Glomerular endothelial cell (primary cell): ENCODE measurements around the gene IKBKG. TPM values are rescaled to one million over a fixed set of nuclear protein-coding genes. Genes with fewer than 3 reads are reported as not detected.
"Not testable (repeated sequence)": the region's sequence is repeated elsewhere in the genome, so short reads cannot be mapped to it uniquely, and the experiment has no call there.

ENCODE experiments used
- DNase-seq: peaks from one replicate; pipeline ENCODE4 v3.0.0-alpha.2; 2011; ENCODE audit warnings: low read depth, low spot score; ENCODE audit errors: extremely low read depth
- total RNA-seq: library from RNA; depleted of rRNA; stranded (reverse); fragments of >200 nt; gene quantifications from 2 replicates; pipeline ENCODE4 v1.2.3, GENCODE V29; 2015

IKBKG gene
- total RNA-seq, 1 donor from 2014 or later: 18.8 TPM

DNA sequence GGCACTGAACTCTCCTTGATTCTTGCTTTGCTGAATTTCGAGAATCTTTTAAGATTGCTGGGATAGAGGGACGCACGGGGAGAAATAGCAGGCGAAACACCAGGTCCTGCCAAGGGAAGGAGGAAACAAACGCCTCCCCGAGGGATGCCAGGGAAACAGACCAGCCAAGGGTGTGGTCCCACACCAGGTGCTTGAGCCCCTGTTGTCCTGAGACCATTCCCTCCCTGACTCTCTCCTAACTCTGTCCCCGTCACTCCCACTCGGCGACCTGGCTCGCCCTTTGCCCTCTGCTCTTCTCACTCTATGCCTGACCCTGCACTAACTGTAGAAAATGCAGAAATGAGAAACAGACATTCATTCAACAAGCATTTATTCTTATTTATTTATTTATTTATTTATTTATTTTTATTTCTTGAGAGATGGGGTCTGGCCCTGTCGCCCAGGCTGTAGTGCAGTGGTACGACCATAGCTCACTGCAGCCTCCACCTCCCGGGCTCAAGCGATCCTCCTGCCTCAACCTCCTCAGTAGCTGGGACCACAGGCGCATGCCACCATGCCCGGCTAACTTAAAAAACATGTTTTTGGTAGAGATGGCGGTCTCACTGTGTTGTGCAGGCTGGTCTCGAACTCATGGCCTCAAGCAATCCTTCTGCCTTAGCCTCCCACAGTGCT is 55.5 kb downstream of the IKBKG start:
- DNase-seq: no peak

DNA sequence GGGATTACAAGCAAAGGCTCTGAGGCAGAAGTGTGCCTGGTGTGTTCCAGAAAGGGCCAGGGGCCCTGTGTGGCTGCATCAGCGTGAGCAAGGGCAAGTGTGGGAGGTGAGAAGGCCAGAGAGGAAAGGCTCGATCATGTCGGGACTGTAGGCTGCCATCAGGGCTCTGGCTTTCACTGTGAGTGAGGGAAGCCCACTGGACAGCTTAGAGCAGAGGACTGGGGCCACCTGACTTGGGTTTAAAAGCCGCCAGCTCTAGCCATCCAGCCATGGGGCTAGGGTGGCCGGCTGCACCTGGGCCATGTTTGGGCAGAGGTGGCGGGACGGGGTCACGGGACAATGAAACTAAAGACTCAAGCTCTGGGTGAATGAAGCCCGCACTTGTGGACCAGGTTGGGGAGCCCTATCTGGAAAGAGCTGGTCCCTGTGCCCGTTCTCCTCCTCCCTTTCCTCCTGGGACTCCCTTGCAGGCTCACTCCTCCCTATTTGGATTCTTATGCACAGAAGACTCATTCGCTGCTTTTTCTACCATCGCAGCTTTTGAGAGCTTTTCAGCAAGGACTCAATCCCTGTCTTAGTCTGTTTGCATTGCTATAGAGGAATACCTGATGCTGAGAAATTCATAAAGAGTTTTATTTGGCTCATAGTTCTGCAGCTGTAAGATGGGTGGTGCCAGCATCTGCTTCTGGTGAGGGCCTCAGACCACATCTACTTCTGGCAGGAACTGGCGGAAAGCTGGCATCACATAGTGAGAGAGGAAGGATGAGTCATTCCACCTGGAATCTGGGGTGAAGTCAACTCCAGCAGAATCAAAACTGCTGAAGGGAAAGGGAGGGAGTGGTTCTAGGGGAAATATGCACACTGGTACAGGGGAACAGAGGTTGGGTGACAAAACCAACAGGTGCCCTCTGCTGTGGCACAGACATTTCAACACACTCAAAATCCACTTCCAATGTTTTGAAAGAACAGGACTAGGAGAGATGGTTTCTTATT is 56.3 kb downstream of the IKBKG start:
- no peak for DNase-seq

DNA sequence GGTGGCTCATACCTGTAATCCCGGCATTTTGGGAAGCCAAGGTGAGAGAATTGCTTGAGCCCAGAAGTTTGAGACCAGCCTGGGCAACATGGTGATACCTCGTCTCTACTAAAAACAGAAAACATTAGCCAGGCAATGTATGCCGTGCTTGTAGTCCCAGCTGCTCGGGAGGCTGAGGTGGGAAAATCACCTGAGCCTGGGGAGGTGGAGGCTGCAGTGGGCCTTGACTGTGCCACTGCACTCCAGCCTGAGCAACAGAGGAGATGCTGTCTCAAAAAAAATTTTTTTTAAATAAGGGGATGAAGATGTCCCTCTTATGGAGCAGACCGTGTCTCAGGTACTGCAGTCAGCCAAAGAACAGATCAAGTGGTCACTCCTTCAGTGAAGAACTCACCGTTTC is 58.1 kb downstream of the IKBKG start:
- DNase-seq: no peak

DNA sequence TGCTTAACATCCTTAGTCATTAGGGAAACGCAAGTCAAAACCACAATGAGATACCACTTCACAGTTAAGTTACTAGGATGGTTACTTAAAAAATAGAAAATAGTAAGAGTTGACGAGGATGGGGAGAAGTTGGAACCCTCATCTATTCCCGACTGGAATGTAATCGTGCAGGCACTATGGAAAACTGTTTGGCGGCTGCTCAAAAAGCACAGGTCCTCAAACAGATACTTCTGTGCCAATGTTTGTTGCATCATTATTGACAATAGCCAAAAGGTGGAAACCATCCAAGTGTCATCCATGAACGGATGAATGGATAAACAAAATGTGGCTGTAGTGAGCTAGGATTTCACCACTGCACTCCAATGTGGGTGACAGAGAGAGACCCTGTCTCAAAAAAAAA is 60.0 kb downstream of the IKBKG start:
- no peak for DNase-seq

DNA sequence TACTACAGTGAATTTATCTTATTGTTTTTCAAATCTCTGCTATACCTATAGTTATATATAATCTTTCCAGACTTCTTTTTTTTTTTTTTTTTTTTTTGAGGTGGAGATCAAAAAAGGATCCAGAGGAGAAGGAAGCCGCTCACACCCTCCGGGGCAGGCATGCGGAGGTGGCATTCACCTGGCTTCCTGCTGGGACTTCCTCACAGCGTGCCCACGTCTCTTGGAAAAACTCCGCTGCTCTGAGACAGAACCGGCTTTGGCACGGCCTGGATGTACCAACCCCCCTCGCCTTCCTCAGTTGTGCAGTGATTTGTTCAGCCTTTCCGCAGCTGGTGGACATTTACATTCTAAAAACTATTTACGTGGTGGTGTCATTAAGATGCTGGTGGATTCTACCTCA is 60.6 kb downstream of the IKBKG start:
- DNase-seq: not testable (repeated sequence)

DNA sequence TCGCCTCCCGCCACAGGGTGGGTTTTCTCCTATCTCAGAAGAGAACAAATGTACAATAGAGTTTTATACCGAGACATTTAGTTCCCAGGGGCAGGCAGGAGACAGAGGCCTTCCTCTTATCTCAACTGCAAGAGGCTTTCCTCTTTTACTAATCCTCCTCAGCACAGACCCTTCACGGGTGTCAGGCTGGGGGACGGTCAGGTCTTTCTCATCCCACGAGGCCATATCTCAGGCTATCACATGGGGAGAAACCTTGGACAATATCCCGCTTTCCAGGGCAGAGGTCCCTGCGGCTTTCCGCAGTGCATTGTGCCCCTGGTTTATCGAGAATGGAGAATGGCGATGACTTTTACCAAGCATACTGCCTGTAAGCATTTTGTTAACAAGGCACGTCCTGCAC is 61.4 kb downstream of the IKBKG start:
- DNase-seq: not testable (repeated sequence)

DNA sequence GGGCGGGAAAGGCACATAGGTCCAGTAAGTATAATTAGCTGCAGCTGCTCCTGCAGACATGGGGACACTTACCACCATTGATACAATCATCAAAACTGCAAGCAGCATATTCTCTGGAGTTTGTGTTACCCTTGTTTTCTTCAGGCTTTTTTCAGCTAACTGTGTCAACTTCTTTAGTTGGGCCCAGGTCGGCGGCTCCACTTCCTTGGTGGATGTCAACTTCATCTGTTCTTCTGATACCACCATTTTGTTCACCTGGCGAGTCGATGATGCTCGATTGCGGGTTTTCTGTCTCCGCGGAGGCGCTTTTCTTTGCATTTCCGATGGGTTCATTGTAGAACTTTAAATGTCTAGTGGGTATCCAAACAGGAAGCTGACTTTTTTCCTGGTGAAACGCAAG is 63.7 kb downstream of the IKBKG start:
- not testable (repeated sequence) for DNase-seq

DNA sequence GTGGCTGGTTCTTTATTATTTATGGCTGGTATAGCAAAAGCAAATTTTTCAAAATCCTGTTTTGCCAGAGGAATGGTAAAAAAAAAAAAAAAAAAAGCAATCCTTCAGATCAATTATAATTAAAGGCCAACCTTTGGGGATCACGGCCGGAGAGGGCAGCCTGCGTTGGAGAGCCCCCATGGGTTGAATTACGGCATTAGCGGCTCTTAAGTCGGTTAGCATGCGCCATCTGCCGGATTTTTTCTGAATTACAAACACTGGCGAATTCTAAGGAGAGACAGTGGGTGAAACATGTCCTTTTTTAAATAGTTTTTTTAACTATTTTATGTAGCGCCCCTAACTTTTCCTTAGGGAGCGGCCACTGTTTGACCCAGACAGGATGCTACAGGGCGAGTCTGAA is 66.2 kb downstream of the IKBKG start:
- not testable (repeated sequence) for DNase-seq

Other genes with a start within 250 kb of the IKBKG start
- 2,158 and 2,243 TPM in 2 replicates for gene FLNA, start 173.0 kb upstream of the IKBKG start, total RNA-seq
- 61.2 and 64.1 TPM in 2 replicates for gene EMD, start 168.3 kb upstream of the IKBKG start, total RNA-seq
- 5,051 and 8,288 TPM in 2 replicates for gene RPL10, start 149.2 kb upstream of the IKBKG start, total RNA-seq
- 71.8 and 97.7 TPM in 2 replicates for gene DNASE1L1, start 138.4 kb upstream of the IKBKG start, total RNA-seq
- 37.7 and 75.2 TPM in 2 replicates for gene TAFAZZIN, start 136.1 kb upstream of the IKBKG start, total RNA-seq
- gene ATP6AP1, start 118.9 kb upstream of the IKBKG start, total RNA-seq: 115 and 164 TPM in 2 replicates
- 84.3 and 115 TPM in 2 replicates for gene GDI1, start 110.5 kb upstream of the IKBKG start, total RNA-seq
- gene FAM50A, start 103.5 kb upstream of the IKBKG start, total RNA-seq: 78.8 and 92.5 TPM in 2 replicates
- 25.4 and 29.2 TPM in 2 replicates for gene PLXNA3, start 89.3 kb upstream of the IKBKG start, total RNA-seq
- gene LAGE3, start 68.3 kb upstream of the IKBKG start, total RNA-seq: 28.0 and 28.9 TPM in 2 replicates
- gene UBL4A, start 61.0 kb upstream of the IKBKG start, total RNA-seq: 41.1 TPM in 2 replicates
- 31.8 and 33.3 TPM in 2 replicates for gene SLC10A3, start 57.0 kb upstream of the IKBKG start, total RNA-seq
- 35.4 and 36.4 TPM in 2 replicates for gene FAM3A, start 31.4 kb upstream of the IKBKG start, total RNA-seq
- 81.1 and 102 TPM in 2 replicates for gene G6PD, start 774 bp upstream of the IKBKG start, total RNA-seq
- gene CTAG1A, start 37.5 kb downstream of the IKBKG start, total RNA-seq: not detected in 2 replicates
- not detected in 2 replicates for gene CTAG1B, start 71.7 kb downstream of the IKBKG start, total RNA-seq
- not detected in 2 replicates for gene CTAG2, start 106.0 kb downstream of the IKBKG start, total RNA-seq
- 6.8 and 8.0 TPM in 2 replicates for gene GAB3, start 203.5 kb downstream of the IKBKG start, total RNA-seq
- 26.4 and 38.0 TPM in 2 replicates for gene DKC1, start 215.2 kb downstream of the IKBKG start, total RNA-seq